Astrocyte of the spinal cord (primary cell): ENCODE data around the gene CRISPLD2.

Experiments used
- DNase-seq: peaks from one replicate; pipeline ENCODE4 v3.0.0; 2011; ENCODE audit warnings: low read depth, low spot score
- H3K4me3 ChIP-seq: 2 replicates; pipeline ENCODE4 v1.5.1; 2011; ENCODE audit warnings: low read depth, mild to moderate bottlenecking, low read length, moderate library complexity
- in situ Hi-C: cut with HindIII; loops from 2 replicates; pipeline ENCODE4 v1.10.0; 2017; ENCODE audit warnings: low sequenced_read_pairs
- TF ChIP-seq, protein P1 (sequence below): IDR thresholded peaks from 2 replicates; pipeline ENCODE4 v1.5.1; 2012; ENCODE audit warnings: low read depth, mild to moderate bottlenecking, low read length, inconsistent platforms

CRISPLD2 gene

DNA sequence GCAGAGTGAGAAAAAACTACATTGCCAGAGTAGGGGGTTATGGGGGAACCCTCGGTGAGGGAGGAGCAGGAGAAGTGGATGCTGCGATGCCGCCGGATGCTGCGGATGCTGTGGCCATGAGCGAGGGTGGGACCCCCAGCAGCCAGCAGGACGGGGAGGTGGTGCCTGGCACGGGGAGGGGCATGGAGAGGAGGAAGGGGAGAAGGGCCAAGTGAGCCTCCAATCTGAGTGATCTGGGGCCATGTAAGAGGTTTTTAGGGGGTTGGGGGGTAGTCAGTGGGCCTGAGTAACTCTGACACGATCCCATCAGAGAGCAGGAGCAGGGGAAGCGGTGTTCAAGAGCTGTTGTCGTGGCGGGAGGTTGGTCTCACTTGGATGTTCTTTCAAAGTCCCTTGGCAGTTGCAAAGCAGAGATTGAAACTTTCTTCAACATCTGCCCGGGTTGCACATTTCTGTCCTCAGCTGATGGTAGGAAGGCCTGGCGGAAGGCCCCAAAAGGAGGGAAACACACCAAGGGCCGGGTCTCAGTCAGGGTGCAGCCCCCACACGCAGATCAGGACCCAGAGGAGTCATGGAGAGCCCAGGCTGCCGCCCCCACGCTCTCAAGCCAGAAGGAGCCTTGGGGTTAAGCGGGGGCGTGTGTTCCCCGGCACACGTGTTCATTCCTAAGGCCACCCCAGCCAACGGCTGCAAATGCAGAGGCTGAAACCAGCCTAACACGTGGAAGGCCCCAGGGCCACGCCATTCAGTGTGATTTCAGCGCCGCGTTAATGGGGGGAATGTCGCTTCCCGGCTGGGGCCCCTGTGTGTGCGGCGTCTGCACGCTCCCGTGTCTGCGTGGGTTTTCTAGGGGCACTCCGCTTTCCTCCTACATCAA is 109.9 kb downstream of the CRISPLD2 start:
- in situ Hi-C loops = no loop called here
- H3K4me3 ChIP-seq = no peak overlapping the region
- TF ChIP-seq, protein P1, sequence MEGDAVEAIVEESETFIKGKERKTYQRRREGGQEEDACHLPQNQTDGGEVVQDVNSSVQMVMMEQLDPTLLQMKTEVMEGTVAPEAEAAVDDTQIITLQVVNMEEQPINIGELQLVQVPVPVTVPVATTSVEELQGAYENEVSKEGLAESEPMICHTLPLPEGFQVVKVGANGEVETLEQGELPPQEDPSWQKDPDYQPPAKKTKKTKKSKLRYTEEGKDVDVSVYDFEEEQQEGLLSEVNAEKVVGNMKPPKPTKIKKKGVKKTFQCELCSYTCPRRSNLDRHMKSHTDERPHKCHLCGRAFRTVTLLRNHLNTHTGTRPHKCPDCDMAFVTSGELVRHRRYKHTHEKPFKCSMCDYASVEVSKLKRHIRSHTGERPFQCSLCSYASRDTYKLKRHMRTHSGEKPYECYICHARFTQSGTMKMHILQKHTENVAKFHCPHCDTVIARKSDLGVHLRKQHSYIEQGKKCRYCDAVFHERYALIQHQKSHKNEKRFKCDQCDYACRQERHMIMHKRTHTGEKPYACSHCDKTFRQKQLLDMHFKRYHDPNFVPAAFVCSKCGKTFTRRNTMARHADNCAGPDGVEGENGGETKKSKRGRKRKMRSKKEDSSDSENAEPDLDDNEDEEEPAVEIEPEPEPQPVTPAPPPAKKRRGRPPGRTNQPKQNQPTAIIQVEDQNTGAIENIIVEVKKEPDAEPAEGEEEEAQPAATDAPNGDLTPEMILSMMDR = no peak
- DNase-seq = no peak

DNA sequence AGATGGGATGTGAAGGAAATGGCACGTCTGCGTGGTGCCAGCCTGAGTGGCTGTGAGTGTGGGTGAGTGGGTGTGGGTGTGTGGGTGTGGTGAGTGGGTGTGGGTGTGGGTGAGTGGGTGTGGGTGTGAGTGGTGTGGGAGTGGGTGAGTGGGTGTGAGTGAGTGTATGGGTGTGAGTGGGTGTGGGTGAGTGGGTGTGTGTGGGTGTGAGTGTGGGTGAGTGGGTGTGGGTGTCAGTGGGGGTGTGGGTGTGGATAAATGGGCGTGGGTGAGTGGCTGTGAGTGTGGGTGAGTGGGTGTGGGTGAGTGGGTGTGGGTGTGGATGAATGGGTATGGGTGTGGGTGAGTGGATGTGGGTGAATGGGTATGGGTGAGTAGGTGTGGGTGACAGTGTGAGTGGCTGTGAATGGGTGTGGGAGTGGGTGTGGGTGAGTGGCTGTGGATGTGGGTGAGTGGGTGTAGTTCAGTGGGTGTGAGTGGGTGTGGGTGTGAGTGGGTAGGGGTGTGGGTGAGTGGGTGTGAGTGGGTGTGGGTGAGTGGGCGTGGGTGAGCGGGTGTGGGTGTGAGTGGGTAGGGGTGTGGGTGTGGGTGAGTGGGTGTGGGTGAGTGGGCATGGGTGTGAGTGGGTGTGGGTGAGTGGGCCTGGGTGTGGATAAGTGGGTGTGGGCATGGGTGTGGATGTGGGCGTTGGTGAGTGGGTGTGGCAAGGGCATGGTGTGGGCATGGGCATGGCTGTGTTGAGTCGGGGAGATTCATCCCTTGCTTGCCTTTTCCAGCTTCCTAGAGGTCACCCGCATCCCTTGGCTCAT is 110.7 kb downstream of the CRISPLD2 start:
- in situ Hi-C loops = no loop called here
- TF ChIP-seq, protein P1 = no peak
- H3K4me3 ChIP-seq = no peak overlapping the region
- DNase-seq = no peak

DNA sequence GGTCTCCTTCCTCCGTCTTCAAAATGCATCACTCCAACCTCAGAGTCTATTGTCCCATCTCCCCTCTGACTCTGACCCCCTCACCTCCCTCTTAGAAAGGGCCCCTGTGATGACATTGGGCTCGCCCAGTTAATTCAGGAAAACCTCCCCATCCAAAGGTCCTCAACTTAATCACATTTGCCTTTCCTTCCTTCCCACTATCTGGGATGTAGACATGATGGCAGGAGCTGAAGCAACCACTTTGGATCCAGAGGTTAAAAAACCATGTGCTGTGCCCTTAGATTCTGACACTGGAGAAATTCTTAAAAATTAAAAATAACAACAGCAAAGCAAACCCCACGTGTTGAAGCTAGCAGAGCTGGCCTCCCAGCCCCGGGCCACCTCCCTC is 111.3 kb downstream of the CRISPLD2 start:
- H3K4me3 ChIP-seq = no peak overlapping the region
- TF ChIP-seq, protein P1 = no peak
- no peak for DNase-seq
- in situ Hi-C loops = no loop called here

DNA sequence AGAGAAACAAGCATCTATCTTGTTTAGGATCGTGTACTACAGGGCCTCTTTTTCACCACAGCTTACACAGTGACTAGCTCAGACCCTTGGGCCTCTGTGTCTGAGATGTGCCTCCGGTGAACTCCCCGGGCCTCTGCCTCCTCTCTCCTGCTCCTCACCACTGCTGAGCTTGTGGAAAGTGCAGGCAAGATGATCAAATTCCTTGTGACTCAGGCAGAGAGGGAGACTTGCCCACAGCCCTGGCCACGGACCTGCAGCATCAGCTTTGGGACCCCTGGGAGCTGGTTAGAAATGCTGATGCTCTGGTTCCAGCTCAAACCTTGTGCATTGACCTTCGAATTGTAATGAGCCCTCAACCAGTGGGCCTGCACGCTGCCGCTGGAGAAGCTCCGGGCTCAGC is 111.7 kb downstream of the CRISPLD2 start:
- H3K4me3 ChIP-seq = no peak overlapping the region
- DNase-seq = no peak
- TF ChIP-seq, protein P1 = no peak
- in situ Hi-C loops = no loop called here

DNA sequence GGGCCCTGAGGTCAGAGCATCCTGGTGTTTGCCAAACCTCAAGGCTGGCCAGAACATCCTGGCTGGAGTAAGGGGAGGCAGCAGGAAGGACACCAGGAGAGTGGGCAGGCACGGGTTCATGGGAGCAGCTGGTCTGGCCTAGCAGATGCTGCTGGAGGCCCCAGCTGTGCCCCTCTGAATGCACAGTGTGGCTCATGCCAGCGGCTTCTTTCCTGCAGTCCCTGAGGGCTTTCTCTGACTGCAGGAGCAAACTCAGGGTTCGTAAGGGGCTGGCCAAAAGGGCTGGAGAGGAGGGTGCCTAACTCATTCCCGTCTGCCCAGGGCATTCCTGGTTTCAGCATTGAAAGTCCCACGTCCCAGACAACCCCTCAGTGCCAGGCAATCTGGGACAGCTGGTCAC is 112.9 kb downstream of the CRISPLD2 start:
- TF ChIP-seq, protein P1 = no peak
- in situ Hi-C loops = no loop called here
- no peak for DNase-seq
- no peak overlapping the region for H3K4me3 ChIP-seq

DNA sequence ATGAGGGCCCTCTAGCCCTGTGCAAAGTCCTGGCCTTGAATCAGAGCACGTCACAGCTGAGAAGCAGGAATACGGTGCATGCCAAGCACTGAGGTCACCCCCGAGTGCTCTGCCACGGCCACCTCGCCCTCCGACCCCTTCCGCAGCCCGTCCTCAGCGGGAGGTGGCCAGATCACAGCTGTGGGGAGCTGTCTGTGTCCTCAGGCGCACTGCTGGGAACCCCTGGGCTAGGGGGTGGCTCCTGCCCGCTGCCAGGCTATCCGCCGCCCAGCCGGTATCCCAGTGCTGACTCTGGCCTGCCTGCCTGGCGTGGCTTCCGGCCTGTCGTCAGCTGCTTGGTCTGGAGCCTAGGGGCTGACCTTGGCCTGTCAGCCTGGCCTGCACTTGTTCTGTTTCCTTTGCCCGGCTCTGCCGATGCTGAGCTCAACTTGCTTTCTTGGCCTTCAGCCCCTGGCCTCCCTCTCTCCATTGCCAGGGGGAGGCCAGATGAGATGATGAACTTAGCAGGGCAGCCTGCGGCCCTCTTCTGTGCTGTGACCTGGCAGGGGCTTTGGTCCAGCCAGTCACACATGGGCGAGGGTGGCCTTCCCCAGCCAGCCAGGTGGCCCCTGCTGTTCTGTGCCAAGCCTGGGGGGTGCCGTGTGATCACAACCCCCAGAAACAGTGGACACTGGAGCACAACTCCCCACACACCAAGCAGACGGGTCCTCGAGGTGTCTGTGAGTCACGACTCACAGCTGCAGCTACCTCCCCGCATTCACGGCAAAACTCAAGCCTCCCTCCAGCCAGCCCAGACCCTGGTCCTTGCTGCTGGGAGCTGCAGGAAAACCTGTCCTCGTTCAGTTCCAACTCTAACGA is 114.2 kb downstream of the CRISPLD2 start:
- in situ Hi-C loops = no loop called here
- TF ChIP-seq, protein P1 = no peak
- H3K4me3 ChIP-seq = no peak overlapping the region
- no peak for DNase-seq
